CD14-positive monocyte (primary cell): ENCODE data around the gene MCF2L2. TPM values are rescaled to one million over a fixed set of nuclear protein-coding genes. Genes with fewer than 3 reads are reported as not detected.

ENCODE experiments used
- DNase-seq, 3 donors: peaks; one replicate each; pipeline ENCODE4 v3.0.0-alpha.2; 2011 to 2022
- H2AFZ ChIP-seq: 2 replicates; pipeline ENCODE4 v1.6.0; 2012; ENCODE audit warnings: mild to moderate bottlenecking, low read depth, low read length, inconsistent platforms; ENCODE audit not compliant: insufficient read depth, poor library complexity, severe bottlenecking
- H3K27ac ChIP-seq, 2 donors: 1 replicate in 1 of 2; 2 replicates in 1 of 2; pipeline ENCODE4 v1.5.1; 2012 to 2013; ENCODE audit warnings: low read length in 2 of 2, control low read depth in 1 of 2, inconsistent platforms in 1 of 2, low read depth in 1 of 2, mild to moderate bottlenecking in 1 of 2
- H3K27me3 ChIP-seq, 2 donors: one replicate each; pipeline versions ENCODE4 v1.6.0 to v1.6.1; 2011 to 2013; ENCODE audit warnings: low read length in 2 of 2; ENCODE audit not compliant: control insufficient read depth in 2 of 2, insufficient read depth in 2 of 2
- H3K36me3 ChIP-seq, 2 donors: replicated peaks in 1 of 2; 1 replicate in 1 of 2; 2 replicates in 1 of 2; pipeline versions ENCODE4 v1.5.1 to v1.6.1; 2012 to 2013; ENCODE audit warnings: low read length in 2 of 2, control low read depth in 1 of 2, inconsistent platforms in 1 of 2, mild to moderate bottlenecking in 1 of 2; ENCODE audit not compliant: insufficient read depth in 2 of 2, control insufficient read depth in 1 of 2
- H3K4me1 ChIP-seq, 2 donors: 1 replicate in 1 of 2; 2 replicates in 1 of 2; pipeline versions ENCODE4 v1.5.1 to v1.6.1; 2012 to 2013; ENCODE audit warnings: low read length in 2 of 2, control low read depth in 1 of 2, inconsistent platforms in 1 of 2, mild to moderate bottlenecking in 1 of 2, moderate library complexity in 1 of 2; ENCODE audit not compliant: insufficient read depth in 2 of 2, control insufficient read depth in 1 of 2
- H3K4me2 ChIP-seq: replicated peaks from 2 replicates; pipeline ENCODE3; 2012; ENCODE audit warnings: low read length, moderate library complexity, mild to moderate bottlenecking; ENCODE audit not compliant: poor library complexity, severe bottlenecking; ENCODE audit errors: extremely low read depth
- H3K4me3 ChIP-seq, 3 experiments: fragments of 200-600 bp in 1 of 3; sonication (generic) in 1 of 3; replicated peaks in 1 of 3; 1 replicate in 2 of 3; 2 replicates in 1 of 3; pipeline ENCODE4 v1.5.1; 2011 to 2013; ENCODE audit warnings: low read length in 3 of 3, mild to moderate bottlenecking in 3 of 3, control low read depth in 2 of 3, low read depth in 2 of 3, inconsistent platforms in 1 of 3, moderate library complexity in 1 of 3
- H3K79me2 ChIP-seq: 2 replicates; pipeline ENCODE4 v1.6.0; 2012; ENCODE audit warnings: mild to moderate bottlenecking, control low read depth, inconsistent platforms, low read length, moderate library complexity; ENCODE audit not compliant: insufficient read depth
- H3K9ac ChIP-seq: 2 replicates; pipeline ENCODE4 v1.6.0; 2017; ENCODE audit warnings: low read length, mild to moderate bottlenecking; ENCODE audit not compliant: insufficient read depth, poor library complexity, severe bottlenecking
- H3K9me3 ChIP-seq, 2 donors: replicated peaks in 1 of 2; 1 replicate in 1 of 2; 2 replicates in 1 of 2; pipeline versions ENCODE4 v1.5.1 to v1.6.1; 2012 to 2013; ENCODE audit warnings: low read length in 2 of 2, control low read depth in 1 of 2; ENCODE audit not compliant: control insufficient read depth in 1 of 2, insufficient read depth in 1 of 2
- H4K20me1 ChIP-seq: 2 replicates; pipeline ENCODE4 v1.6.0; 2012; ENCODE audit warnings: mild to moderate bottlenecking, low read length, control low read depth, moderate library complexity; ENCODE audit not compliant: insufficient read depth
- H3K27ac Mint-ChIP-seq, 7 donors: one replicate each; pipeline ENCODE4 v1.8.0; 2020; ENCODE audit warnings: mild to moderate bottlenecking in 7 of 7, mixed read lengths in 7 of 7, moderate library complexity in 6 of 7, inconsistent platforms in 2 of 7
- H3K27me3 Mint-ChIP-seq, 3 donors: one replicate each; pipeline ENCODE4 v1.8.0; 2021 to 2022; ENCODE audit warnings: low read depth in 3 of 3, mild to moderate bottlenecking in 3 of 3, mixed read lengths in 3 of 3, moderate library complexity in 3 of 3, inconsistent platforms in 1 of 3
- H3K36me3 Mint-ChIP-seq, 2 donors: one replicate each; pipeline ENCODE4 v1.8.0; 2020; ENCODE audit warnings: mixed read lengths in 2 of 2, inconsistent platforms in 1 of 2, mild to moderate bottlenecking in 1 of 2
- H3K4me1 Mint-ChIP-seq: one replicate; pipeline ENCODE4 v1.8.0; 2020; ENCODE audit warnings: mild to moderate bottlenecking, mixed read lengths
- H3K4me3 Mint-ChIP-seq, 2 donors: one replicate each; pipeline ENCODE4 v1.8.0; 2020; ENCODE audit warnings: mild to moderate bottlenecking in 2 of 2, mixed read lengths in 2 of 2, moderate library complexity in 1 of 2
- H3K9me3 Mint-ChIP-seq, 7 donors: one replicate each; pipeline ENCODE4 v1.8.0; 2020 to 2022; ENCODE audit warnings: mixed read lengths in 7 of 7, mild to moderate bottlenecking in 6 of 7, moderate library complexity in 6 of 7, inconsistent platforms in 2 of 7
- CTCF ChIP-seq: fragments of 200-600 bp; IDR thresholded peaks from one replicate; pipeline ENCODE4 v1.8.0; 2022; ENCODE audit warnings: antibody characterized with exemption, mild to moderate bottlenecking
- WGBS: methylation state at CpG from one replicate; pipeline ENCODE4 v1.1.5; 2013; ENCODE audit warnings: missing lambda C conversion rate; ENCODE audit not compliant: insufficient coverage; 5-methylcytosine and 5-hydroxymethylcytosine counted together
- intact Hi-C, 2 donors: fragments of 100-400 bp; cut with micrococcal nuclease; formaldehyde crosslinking; loops; one replicate each; pipeline versions ENCODE4 v1.15.0 to v1.15.1; 2023
- polyA plus RNA-seq, 3 donors: library from polyadenylated mRNA; depleted of rRNA in 1 of 3; unstranded in 2 of 3; stranded (reverse) in 1 of 3; fragments of 300-500 nt in 2 of 3; fragments of >200 nt in 1 of 3; fragmentation: Illumina TruSeq in 2 of 3; gene quantifications; 1 replicate in 2 of 3; 2 replicates in 1 of 3; pipeline ENCODE4 v1.2.3, GENCODE V29; 2012 to 2021

The MCF2L2 gene
- polyA plus RNA-seq, 3 donors: 0.01 to 0.13 TPM; not detected in 1

GRCh38 chr3:183291497-183292031 lies 136.9 kb downstream of the MCF2L2 start:
- H3K27me3 Mint-ChIP-seq: peaks cover 0 to 1% (median 0%) of the 10 kb centered on the region in 3 donors

GRCh38 chr3:183290216-183290615 lies 138.2 kb downstream of the MCF2L2 start:
- no peak for TF ChIP-seq CTCF
- no peak overlapping the region for H3K4me3 ChIP-seq
- no peaks in the 10 kb centered on the region for H3K9me3 ChIP-seq
- Mint-ChIP-seq H3K4me1 (peaks cover 31% of the 10 kb centered on the region), H3K27me3 (peaks cover 0 to 1% (median 0%) of the 10 kb centered on the region in 3 donors), H3K36me3 (peaks cover 0 to 4% of the 10 kb centered on the region in 2 donors), H3K9me3 (no peaks in the 10 kb centered on the region), H3K27ac (peak overlapping the region in 2 of 7 donors; percentile 21 to 61), H3K4me3 (no peak overlapping the region)
- 92% methylated on average over 2 of the region's 2 CpGs for WGBS
- no peak overlapping the region for H2AFZ ChIP-seq
- H3K4me1 ChIP-seq: peaks cover 26 to 28% of the 10 kb centered on the region in 2 donors
- no peaks in the 10 kb centered on the region for H4K20me1 ChIP-seq
- H3K27ac ChIP-seq: no peak overlapping the region
- no peaks in the 10 kb centered on the region for H3K36me3 ChIP-seq
- H3K9ac ChIP-seq: no peak overlapping the region
- H3K4me2 ChIP-seq: no peak overlapping the region
- DNase-seq: no peak
- intact Hi-C loops: loop anchor here in 1 of 2 donors (10.0 kb wide), 1 partner anchor 95 kb away; no protein-coding TSS in a partner anchor
- H3K79me2 ChIP-seq: no peaks in the 10 kb centered on the region
- H3K27me3 ChIP-seq: no peaks in the 10 kb centered on the region

More at GRCh38 chr3:183291497-183292031, 136.9 kb downstream of the MCF2L2 start:
- DNase-seq: no peak
- WGBS: 100% methylated on average over 1 of the region's 4 CpGs
- no peak for TF ChIP-seq CTCF
- Mint-ChIP-seq H3K4me1 (peaks cover 31% of the 10 kb centered on the region), H3K36me3 (peaks cover 0 to 2% of the 10 kb centered on the region in 2 donors), H3K27ac (peak overlapping the region in 1 of 7 donors; percentile 0), H3K4me3 (no peak overlapping the region), H3K9me3 (peaks cover 0 to 6% (median 1%) of the 10 kb centered on the region in 7 donors)
- Histone ChIP-seq H3K4me2 (no peak overlapping the region), H3K27ac (no peak overlapping the region), H3K36me3 (no peaks in the 10 kb centered on the region), H3K9ac (no peak overlapping the region), H3K4me3 (no peak overlapping the region), H4K20me1 (no peaks in the 10 kb centered on the region), H2AFZ (no peak overlapping the region), H3K79me2 (no peaks in the 10 kb centered on the region), H3K4me1 (peaks cover 28 to 29% of the 10 kb centered on the region in 2 donors), H3K27me3 (no peaks in the 10 kb centered on the region), H3K9me3 (no peaks in the 10 kb centered on the region)
- intact Hi-C loops: loop anchor here in 1 of 2 donors (10.0 kb wide), 1 partner anchor 93 kb away; no protein-coding TSS in a partner anchor
